Fibroblast of skin of left quadriceps (primary cell): ENCODE measurements around the gene SERAC1.
"Not testable (repeated sequence)": the region's sequence is repeated elsewhere in the genome, so short reads cannot be mapped to it uniquely, and the experiment has no call there.

Source experiments
- DNase-seq, 2 experiments: peaks; one replicate each; pipeline ENCODE4 v3.0.0-alpha.2; 2013; ENCODE audit warnings: low read depth in 2 of 2

SERAC1 gene

DNA sequence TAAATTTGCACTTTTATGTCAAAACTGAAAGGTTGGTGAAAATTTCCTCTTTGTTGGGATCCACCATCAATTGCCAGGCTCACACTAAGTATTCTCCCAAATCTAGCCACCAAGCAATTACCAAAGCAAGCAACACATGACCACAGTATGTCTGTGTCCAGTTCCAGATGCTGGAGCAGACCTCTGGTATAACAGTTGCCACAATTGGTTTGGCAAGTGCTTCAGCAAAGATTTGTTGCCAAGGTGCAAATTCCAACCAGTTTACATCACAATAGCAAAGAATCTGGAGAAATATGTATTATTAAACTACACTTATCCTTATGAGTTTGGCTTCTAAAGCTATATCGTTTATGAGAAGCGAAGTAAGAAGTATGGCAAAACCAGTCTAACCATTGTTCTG lies 6.5 kb upstream of the SERAC1 start:
- peak; percentile 88 to 91 for DNase-seq

DNA sequence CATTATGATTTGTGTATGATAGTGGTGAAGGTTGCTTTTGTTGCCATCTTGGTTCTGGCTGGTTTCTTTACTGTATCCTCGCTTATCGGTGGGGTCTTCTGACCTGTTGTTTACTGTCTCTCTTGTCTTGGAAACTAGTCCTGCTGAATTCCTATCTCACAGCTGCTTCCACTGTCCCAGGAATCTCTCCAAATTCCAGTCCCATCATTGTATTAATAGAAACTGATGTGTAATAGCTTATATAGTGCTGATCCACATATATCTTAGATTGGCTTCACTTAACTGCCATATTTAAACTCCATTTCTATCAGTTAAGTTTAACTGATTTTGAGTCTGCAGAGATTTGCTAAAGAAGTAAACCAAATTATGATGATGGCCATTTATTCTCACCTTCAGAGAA lies 6.0 kb upstream of the SERAC1 start:
- DNase-seq = no peak

DNA sequence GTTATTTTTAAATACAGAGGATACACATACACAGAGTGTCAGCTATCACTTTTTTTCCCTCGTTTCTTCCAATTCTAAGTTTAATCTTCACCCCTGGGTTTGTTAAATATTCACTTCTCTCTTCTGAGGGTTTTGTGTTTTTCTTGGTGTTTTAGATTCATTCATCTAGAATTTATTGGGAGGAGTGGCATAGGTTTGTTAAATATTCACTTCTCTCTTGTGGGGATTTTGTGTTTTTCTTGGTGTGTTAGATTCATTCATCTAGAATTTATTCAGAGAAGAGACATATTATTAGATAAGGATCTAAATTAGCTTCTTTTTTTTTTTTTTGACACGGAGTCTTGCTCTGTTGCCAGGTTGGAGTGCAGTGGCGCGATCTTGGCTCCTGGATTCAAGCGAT lies 3.9 kb upstream of the SERAC1 start:
- no peak for DNase-seq

DNA sequence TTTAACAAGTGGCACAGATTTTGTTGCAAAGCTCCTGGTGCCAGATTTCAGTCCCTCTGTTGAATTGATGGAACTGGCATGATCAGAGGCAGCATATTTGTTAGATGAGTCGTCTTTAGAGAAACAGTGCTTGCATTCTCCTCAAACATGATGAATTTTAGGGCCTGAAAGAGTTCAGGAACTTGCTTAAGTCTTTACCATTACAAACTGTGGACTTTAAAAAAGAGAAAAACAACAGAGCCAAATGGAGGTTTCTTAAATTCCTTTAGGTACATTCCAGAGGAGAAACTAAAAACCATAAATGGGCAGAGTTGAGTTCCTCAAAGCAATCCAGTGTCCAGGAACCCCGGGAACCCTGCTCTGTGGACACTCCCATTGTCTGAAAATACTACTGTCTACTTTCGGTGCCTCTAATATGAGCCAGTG lies 2.6 kb upstream of the SERAC1 start:
- DNase-seq = peak; percentile 77

DNA sequence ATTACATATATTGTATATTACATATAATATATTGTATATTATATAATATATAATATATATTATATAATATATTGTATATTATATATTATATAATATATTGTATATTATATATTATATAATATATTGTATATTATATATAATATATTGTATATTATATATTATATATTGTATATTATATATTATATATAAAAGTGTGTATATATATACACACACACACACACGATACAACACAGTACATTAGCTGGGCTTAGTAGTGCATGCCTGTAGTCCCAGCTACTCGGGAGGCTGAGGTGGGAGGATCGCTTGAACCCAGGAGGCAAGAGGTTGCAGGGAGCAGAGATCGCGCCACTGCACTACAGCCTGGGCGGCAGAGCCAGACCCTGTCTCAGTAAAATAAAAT lies 1.6 kb upstream of the SERAC1 start:
- not testable (repeated sequence) for DNase-seq

DNA sequence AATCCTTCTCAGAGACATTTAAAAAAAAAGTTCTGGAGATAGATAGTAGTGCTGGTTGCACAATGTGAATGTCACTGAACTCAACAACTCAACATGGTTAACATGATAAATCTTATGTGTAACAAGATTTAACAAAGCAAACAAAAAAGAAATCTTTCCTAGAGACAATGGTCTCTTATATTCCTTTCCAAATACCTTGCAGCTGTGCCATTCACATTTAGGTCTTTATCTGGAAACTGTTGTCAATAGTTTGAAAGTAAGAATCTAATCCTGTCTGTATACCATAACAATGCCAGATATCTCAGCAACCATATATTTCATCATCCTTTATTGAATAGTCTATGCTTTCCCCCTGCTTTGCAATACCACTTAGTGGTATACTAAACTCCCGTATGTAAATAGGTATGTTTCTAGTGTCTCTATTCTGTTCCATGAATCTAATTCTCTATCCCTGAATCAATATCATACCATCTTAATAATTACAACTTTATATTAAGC lies 2.1 kb downstream of the SERAC1 start:
- no peak for DNase-seq

DNA sequence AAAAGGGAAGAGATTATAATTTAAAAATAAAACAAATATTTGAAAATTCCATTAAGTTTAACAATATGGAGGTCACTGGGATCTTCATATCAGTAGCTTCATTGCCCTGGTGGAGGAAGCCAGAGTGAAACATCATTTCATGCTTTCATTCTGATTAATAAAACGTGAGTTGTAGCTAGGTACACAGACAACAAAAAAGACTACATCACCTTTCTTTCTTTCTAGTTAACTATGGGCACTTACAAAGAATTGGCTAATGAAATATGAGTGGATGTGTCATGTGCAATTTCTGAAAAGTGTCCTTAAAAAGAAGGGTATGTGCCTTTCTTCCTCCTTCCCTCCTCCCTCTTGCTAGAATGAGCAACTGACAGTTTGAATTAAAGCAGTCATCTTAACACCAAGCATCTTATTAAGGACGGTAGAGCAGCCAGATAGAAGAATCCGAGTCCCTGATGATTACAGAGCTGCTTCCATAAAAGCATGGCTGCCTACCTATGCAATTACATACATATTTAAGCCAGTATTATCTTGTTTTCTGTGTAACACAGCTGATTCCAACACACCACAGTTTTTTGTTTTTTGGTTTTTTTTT lies 3.4 kb downstream of the SERAC1 start:
- DNase-seq = no peak

DNA sequence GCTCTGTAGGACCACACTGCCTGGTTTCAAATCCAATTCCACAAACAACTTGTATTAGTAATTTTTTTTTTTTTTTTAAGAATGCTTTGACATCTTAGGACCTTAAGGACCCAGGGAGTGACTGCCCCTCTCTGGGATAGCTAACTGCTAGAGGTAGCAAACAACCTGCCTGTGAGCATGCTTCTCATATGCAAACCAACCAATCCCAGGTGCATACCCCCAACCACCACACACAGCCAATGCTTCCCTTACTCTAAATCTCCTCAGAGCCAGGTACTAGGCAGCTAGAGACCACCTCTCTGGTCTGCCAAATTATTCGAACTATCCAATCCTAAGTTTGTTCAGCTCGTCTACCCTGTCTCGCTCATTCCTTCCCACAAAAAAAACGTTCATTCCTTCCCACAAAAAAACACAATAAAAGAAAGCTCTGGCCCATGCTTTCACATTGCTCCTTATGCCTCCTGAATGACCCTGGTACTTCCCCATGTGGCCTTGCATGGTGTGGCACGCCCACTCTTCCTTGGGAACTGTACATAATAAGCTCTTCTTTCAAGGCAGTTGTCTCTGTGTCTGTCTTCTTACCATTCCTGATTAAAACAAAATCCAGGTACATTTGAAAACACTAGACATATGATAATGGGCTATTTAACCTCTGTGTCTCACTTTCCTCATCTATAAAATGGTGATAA lies 6.4 kb downstream of the SERAC1 start:
- no peak for DNase-seq

DNA sequence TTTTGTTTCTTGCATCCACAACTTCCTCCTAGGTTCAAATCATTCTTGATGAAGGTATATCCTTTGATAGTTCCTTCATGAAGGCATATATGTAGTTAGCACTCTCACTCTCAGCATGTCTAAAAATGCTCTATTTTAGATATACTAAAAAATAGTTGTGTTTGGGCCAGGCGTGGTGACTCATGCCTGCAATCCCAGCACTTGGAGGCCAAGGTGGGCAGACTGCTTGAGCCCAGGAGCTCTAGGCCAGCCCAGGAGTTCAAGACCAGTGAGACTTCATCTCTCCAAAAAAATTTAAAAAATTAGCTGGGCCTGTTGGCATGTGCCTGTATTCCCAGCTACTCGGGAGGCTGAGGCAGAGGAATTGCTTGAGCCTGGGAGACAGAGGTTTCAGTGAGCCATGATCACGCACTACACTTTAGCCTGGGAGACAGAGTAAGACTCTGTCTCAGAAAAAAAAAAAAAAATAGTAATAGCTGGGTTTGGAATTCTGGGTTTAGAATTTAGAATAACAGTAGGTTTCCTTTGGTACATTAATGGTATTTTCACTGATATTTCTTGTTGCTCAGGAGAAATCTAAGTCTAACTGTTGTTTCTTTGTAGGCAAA lies 7.0 kb downstream of the SERAC1 start:
- no peak for DNase-seq

DNA sequence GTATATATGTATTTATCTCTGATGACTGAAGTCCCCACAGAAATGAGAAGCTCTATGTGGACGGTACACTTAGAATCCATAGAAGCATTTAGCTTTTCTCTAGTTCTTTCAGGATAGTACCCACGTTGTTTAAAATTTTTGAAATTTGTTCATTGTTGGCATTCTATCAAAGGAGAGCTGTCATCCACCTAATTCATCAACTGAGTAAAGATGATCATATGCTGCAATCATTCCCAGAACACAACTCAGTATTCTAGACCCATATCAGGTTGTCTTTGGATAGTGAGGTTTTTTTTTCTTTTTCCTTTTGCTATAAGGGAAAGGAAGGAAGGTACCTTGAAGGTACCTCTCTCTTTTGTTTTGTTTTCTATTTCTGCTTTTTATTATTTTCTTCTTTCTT lies 9.3 kb downstream of the SERAC1 start:
- DNase-seq = no peak

DNA sequence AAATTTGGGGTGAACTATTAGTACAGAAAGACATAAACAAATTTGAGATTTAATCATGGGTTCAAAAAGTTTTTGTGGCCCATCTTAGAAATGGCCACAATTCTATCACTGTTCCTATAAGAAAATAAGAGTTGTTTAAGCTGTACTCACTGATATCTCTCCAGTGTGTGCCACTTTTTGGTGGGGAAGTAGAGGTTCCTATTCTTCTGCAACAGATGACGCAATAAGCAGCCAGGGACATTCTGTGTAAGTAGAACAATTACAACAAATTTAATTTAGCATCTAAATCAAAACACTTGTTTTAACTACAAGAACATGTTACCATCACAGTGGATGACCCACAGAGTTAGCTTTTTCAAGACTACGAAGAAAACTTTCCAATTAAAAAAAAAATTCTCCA lies 9.9 kb downstream of the SERAC1 start:
- DNase-seq = no peak

DNA sequence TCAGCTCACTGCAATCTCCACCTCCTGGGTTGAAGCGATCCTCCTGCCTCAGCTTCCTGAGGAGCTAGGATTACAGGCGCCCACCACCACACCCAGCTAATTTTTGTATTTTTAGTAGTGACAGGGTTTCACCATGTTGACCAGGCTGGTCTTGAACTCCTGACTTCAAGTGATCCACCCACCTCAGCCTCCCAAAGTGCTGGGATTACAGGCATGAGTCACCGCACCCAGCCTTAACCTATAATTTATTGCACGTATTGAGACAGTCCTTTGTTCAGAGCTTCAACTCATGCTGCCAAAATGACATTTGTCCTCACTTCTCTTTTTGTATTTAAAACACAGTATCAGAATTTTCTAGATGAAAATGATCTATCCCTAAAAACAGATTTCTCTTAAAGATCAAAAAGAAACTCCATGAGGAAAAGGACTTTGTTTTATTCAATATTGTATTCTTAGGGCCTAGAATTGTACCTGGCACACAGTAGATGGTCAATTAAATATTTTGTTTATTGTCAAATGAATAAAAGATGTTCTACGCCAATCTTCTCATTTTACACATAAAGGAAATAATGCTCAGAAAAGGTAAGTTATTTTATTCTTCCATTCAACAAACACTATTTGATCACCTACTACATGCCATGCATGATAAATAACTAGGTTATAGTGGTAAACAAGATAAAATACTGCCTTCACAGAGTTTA lies 10.8 kb downstream of the SERAC1 start:
- DNase-seq = no peak

DNA sequence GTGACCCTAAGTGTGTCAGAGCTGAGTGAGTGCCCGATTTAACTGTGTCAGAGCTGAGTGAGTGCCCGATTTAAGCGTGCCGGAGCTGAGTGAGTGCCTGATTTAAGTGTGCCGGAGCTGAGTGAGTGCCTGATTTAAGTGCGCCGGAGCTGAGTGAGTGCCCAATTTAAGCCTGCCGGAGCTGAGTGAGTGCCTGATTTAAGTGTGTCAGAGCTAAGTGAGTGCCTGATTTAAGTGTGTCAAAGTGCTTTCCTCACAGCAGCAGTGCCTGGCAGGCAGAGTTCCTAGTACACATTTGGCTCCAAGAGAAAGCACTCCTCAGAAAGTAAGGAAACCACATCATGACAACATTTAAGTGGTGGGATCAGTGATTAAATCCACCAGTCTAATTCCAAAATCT lies 13.2 kb downstream of the SERAC1 start:
- DNase-seq = no peak

DNA sequence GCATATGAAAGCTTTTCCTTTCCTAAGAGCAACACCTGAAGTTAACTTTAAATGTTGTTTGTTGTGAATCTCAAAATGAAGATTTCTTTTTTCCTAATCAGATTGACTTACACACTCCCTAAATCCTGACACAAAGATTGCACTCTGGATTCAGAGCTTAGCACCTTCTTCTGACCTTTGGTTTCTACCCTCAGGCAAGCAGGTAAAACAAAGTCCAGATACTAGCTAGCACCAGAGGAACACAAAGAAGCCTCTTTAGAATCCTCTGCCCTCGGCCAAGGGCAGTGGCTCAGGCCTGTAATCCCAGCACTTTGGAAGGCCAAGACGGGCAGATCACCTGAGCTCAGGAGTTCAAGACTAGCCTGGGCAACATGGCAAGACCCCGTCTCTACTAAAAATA lies 14.5 kb downstream of the SERAC1 start:
- DNase-seq = no peak

DNA sequence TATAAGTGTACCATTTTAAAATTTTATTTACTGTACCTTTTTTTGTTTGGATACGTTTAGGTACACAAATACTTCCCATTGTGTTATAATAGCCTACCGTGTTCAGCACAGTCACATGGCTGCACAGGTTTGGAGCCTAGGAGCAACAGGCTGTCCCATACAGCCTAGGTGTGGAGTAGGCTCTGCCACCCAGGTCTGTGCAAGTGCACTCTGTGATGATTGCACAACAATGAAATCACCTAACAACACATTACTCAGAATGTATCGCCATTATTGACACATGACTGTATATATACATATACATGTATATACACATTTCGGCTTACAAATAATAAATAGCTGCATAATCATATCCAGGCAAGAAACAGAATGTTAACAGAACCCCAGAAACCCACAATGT lies 15.4 kb downstream of the SERAC1 start:
- DNase-seq = no peak

DNA sequence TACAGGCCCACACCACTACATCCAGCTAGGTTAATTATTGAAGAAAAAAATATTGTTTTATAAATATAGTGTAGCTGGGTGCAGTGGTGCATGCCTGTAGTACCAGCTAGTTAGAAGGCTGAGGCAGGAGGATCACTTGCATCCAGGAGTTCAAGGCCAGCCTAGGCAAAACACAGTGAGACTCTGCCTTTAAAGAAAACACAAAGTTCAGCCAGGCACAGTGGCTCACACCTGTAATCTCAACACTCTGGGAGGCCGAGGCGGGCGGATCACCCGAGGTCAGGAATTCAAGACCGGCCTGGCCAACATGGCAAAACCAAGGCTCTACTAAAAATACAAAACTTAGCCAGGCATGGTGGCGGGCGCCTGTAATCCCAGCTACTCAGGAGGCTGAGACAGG lies 16.0 kb downstream of the SERAC1 start:
- not testable (repeated sequence) for DNase-seq

DNA sequence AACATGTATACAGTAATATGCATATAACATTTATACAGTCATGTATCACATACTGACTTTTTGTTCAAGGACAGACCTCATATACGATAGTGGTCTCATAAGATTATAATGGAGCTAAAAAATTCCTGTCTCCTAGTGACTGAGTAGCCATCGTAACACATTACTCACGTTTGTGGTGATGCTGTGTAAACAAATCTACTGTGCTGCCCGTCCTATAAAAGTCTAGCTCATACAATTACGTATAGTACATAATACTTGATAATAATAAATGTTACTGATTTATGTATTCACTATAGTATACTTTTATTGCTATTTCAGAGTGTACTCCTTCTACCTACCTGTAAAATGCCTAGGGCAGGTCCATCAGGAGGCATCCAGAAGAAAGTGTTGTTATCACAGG lies 17.4 kb downstream of the SERAC1 start:
- no peak for DNase-seq

DNA sequence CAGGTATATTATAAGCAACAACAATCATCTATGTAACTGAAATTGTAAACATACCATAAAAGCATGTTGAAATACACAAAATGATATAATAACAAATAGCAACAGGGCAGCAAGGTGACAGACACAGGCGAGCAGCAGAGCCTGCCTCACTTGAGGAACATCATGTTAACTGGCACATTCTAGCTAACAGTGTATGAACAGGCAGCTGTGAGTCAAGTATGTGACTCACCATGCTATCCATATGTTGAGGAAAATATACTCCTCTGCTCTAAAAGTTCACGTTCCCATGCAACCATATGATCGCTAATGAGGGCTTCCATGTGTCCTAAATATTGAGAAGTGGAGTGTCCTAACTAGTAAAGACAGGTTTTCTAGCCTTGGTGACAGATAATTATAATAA lies 18.4 kb downstream of the SERAC1 start:
- DNase-seq = peak; percentile 42 to 53

DNA sequence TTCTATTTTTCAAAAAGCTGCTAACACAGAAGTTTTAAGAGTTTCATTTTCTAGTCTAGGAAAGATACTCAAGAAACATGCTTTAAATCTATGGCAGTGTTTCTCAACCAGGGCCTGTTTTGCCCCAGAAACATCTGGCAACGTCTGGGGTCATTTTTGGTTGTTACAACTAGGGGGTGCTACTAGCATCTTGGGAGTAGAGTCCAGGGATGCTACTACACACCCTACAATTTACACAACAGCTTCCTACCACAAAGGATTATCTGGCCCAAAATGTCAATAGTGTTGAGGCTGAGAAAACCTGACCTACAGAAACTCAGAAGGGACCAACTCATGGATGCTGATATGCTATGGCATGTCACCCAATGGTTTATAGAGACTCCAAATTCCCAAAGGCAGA lies 24.4 kb downstream of the SERAC1 start:
- no peak for DNase-seq

DNA sequence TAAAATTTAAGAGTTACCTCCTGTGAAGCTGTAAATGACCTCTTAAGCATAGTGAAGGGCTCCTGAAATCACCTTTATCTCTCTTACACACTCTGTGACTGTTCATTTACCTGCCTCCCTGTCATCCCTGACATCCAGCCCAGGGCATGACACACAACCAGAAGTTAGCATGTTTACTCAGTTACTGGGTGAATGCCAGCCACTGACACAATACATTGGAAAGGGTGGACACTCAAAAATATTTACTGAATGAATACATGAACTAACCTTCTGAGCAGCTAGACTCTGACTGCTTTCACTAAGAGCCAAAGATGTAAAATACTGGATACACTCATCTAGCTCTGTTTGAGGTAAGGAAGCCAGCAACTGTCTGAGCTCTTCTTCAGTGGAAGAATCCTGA lies 25.3 kb downstream of the SERAC1 start:
- DNase-seq = no peak

DNA sequence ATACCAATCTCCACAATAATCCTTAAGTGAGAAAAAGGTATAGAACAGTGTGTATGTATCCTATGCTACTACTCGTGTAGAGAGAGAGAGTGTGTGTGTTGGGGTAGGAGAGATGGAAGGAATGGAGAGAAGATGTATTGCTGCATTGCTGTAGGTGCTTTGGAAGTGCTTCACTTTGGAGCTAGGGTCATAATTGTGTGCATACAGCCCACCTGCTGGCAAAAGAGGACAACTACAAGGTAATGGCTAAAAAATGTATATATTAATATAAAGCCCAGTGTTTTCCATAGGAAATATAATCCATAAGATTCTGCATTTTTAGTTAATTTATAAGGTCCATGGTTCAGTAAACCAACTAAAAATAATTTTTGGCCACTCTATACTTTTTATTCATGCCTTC lies 36.1 kb downstream of the SERAC1 start:
- DNase-seq = peak in 1 of 2 experiments; percentile 13

DNA sequence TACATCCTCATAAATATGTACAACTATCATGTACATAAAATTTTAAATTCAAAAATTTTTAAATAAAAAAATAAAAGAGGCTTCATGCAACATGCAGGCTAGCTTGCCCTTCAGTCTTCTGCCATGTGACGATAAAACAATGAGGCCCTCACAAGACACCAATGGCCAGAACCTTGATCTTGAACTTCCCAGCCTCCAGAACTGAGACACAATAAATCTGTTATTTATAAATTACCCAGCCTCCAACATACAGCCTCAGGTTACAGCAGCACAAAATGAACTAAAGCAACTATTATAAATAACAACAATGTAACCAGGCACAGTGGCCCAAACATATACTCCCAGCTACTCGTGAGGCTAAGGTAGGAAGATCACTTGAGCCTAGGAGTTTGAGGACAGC lies 42.8 kb downstream of the SERAC1 start:
- DNase-seq = no peak

DNA sequence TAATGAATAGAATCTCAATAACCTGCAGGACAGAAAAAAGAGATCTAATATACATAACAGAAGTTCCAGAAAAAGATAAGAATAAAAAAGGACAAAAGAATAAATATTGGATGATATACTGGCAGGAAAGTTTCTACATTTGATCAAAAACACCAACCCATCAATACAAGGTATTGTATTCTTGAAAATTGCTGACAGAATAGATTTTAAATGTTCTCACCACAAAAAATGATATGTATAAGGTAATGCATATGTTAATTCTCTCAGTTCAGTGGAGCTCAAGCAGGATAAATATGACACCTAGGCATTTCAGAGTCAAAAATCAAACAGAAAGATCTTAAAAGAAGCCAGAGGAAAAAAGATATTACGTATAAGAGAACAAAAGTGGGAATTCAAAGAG lies 43.8 kb downstream of the SERAC1 start:
- no peak for DNase-seq
